AG04449 (cell line): ENCODE measurements around the gene ZNF329.

ENCODE experiments used
- CTCF ChIA-PET: fragments of 350-600 bp; formaldehyde crosslinking; extraction: SDS; loops from one replicate; lab custom pipeline; 2021; ENCODE audit warnings: antibody characterized with exemption; lab: Yijun Ruan, JAX
- POLR2A ChIA-PET: fragments of 400-600, 350-600 bp; formaldehyde crosslinking; extraction: SDS; loops from one replicate; lab custom pipeline; 2020; ENCODE audit warnings: antibody characterized with exemption, inconsistent platforms; lab: Yijun Ruan, JAX
- DNase-seq: peaks from one replicate; pipeline ENCODE4 v3.0.0-alpha.2; 2010; ENCODE audit warnings: low read depth, low spot score
- H3K4me3 ChIP-seq: 2 replicates; pipeline ENCODE4 v1.5.1; 2011; ENCODE audit warnings: low read depth, mild to moderate bottlenecking, control low read depth, low read length
- CTCF ChIP-seq: IDR thresholded peaks from one replicate; pipeline ENCODE4 v1.5.1; 2011; ENCODE audit warnings: mild to moderate bottlenecking, moderate library complexity, low read length, control low read depth, inconsistent platforms; ENCODE audit not compliant: insufficient read depth; ENCODE audit errors: missing control alignments

Gene ZNF329

GRCh38 chr19:58085348-58085875, 65.2 kb downstream of the ZNF329 start:
- ChIA-PET POLR2A (no interaction called here), CTCF (no interaction called here)
- H3K4me3 ChIP-seq = no peak overlapping the region
- no peak for DNase-seq
- no peak for TF ChIP-seq CTCF

- TF ChIP-seq CTCF = no peak
- no peak for DNase-seq
- ChIA-PET POLR2A (no interaction called here), CTCF (no interaction called here)
- no peak overlapping the region for H3K4me3 ChIP-seq
Observed at GRCh38 chr19:58084596-58085347, 65.8 kb downstream of the ZNF329 start.

GRCh38 chr19:58083021-58083420, 67.6 kb downstream of the ZNF329 start:
- no peak for DNase-seq
- H3K4me3 ChIP-seq = no peak overlapping the region
- CTCF ChIA-PET = no interaction called here
- no peak for TF ChIP-seq CTCF
- POLR2A ChIA-PET = no interaction called here

- no peak for TF ChIP-seq CTCF
- H3K4me3 ChIP-seq = no peak overlapping the region
- DNase-seq = no peak
- ChIA-PET POLR2A (no interaction called here), CTCF (interaction anchor here (0.7 kb wide), 1 partner anchor 1581 kb away, joined by 3 read pairs; no protein-coding TSS in a partner anchor)
Observed at GRCh38 chr19:58079792-58080191, 70.8 kb downstream of the ZNF329 start.
